ENCODE results near the gene SMIM44.

Gene SMIM44

GRCh38 chr19:3479834-3480215, 3.4 kb downstream of the SMIM44 start:
- TF ChIP-seq CTCF (IDR thresholded peaks at IDR 0.05; ENCODE audit: low read depth, low read length) = no peak
- no peak overlapping the region for H3K4me3 ChIP-seq (ENCODE audit: low read depth, low read length)

- no peak for TF ChIP-seq CTCF (IDR thresholded peaks at IDR 0.05; ENCODE audit: low read depth, low read length)
- no peak overlapping the region for H3K4me3 ChIP-seq (ENCODE audit: low read depth, low read length)
These were observed 3.9 kb downstream of the SMIM44 start for GRCh38 chr19:3479177-3479833.

GRCh38 chr19:3478409-3479176, 4.6 kb downstream of the SMIM44 start:
- no peak overlapping the region for H3K4me3 ChIP-seq (ENCODE audit: low read depth, low read length)

GRCh38 chr19:3477951-3478350, 5.3 kb downstream of the SMIM44 start:
- no peak overlapping the region for H3K4me3 ChIP-seq (ENCODE audit: low read depth, low read length)

More at GRCh38 chr19:3478409-3479176, 4.6 kb downstream of the SMIM44 start:
- no peak for TF ChIP-seq CTCF (IDR thresholded peaks at IDR 0.05; ENCODE audit: low read depth, low read length)

GRCh38 chr19:3477506-3477905, 5.7 kb downstream of the SMIM44 start:
- no peak overlapping the region for H3K4me3 ChIP-seq (ENCODE audit: low read depth, low read length)
- TF ChIP-seq CTCF (IDR thresholded peaks at IDR 0.05; ENCODE audit: low read depth, low read length) = no peak

More at GRCh38 chr19:3477951-3478350, 5.3 kb downstream of the SMIM44 start:
- TF ChIP-seq CTCF (IDR thresholded peaks at IDR 0.05; ENCODE audit: low read depth, low read length) = no peak

GRCh38 chr19:3476830-3477229, 6.4 kb downstream of the SMIM44 start:
- TF ChIP-seq CTCF (IDR thresholded peaks at IDR 0.05; ENCODE audit: low read depth, low read length) = no peak
- no peak overlapping the region for H3K4me3 ChIP-seq (ENCODE audit: low read depth, low read length)

GRCh38 chr19:3475449-3475848, 7.8 kb downstream of the SMIM44 start:
- no peak for TF ChIP-seq CTCF (IDR thresholded peaks at IDR 0.05; ENCODE audit: low read depth, low read length)
- no peak overlapping the region for H3K4me3 ChIP-seq (ENCODE audit: low read depth, low read length)
